ENCODE data around the gene CRB2.

DNA sequence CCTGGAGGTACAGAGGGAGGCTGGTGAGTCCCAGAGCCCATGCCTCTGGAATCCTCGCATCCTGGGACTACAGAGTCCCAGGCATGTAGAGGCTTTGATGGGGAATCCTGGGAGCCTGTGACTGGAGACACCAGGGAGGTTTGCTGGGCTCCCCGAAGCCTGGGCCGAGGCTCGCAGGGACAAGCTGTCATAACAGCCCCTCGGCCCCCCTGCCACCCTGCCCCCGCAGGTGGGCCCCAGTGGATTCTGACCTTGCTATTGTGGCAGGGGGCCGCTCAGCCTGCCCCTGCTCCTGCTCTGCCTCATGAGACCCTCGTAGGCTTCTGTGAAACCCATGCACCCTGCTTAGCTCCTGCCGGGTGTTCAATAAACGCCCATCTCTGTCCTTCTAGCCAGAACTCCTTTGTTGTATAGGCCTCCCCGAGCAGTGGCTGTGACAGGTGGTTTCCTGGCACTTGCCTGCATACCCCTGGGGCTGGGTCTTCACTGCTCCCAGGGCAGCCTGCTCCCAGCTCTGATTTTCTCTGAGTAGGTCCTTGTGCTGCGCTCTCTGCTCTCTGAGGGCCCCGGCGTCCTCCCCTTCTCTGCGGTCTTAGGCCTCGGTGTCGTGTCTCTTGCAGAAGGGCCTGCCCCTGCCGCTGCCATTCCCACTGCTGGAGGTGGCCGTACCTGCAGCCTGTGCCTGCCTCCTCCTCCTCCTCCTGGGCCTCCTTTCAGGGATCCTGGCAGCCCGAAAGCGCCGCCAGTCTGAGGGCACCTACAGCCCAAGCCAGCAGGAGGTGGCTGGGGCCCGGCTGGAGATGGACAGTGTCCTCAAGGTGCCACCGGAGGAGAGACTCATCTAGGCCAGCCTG is 20.4 kb downstream of the CRB2 start:
- TF ChIP-seq ZNF384 (IDR thresholded peaks at IDR 0.05) (no peak), TARDBP (IDR thresholded peaks at IDR 0.05) (no peak), CTBP1 (IDR thresholded peaks at IDR 0.05; ENCODE audit: borderline replicate concordance) (no peak), NFRKB (IDR thresholded peaks at IDR 0.05) (no peak), L3MBTL2 (conservative IDR thresholded peaks at IDR 0.05) (no peak)
